ENCODE measurements around the gene KRT85.

The KRT85 gene

DNA sequence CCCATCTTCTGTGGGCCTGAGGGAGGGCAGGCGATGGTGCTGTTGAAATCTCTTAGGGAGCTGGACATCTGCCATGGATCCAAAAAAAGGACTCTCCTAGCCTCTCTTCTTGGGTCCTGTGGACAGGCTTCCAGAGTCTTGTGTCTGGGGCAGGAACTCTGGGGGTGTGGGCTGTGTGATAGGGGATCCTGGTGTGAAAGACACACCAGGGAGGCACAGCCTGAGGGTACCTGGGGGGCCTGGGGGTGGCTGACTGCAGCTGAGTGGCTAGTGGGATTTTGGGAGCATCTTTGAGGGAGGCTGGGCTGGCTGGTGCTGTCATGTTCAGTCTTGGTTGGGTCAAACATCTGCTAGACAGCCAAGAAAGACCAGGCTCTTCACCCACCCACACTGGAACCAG is 44.3 kb downstream of the KRT85 start:
- no peak for DNase-seq

DNA sequence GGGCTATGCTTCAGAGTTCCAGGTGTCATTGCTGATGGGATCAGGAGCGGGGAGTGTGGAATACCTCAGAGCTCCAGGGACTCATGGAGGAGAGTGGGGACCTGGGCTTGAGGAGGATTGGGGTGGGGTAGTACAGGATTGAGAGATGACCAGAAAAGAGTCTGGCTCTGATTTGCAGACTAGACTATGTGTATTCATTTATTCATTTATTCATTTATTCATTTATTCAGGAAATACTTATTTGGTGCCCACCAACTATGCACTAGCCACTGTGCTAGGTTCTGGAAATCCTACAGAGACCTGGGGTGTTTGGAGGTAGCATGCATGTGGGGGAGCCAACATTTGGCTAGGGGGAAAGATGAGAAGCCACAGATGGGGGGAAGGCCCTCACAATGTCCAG is 45.2 kb downstream of the KRT85 start:
- DNase-seq = no peak

DNA sequence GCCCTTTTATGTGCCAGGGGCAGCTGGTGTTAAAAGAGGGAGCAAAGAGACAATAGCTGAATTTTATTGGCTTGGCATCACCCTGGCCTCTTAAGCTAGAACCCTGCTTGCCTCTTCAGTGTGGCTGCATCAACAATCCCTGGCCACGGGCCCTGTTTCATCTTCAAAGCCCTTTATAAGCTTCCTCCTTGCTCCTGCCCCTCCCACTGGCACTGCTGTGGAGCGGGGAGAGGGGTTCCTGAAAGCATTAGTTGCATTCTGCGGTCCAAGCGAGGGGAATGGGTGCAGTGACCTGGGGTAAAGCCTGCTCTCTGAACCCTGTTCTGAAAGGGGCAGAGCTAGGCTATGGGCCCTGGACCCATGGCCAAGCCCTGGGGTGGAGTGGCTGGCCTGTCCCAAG is 45.9 kb downstream of the KRT85 start:
- DNase-seq = no peak

DNA sequence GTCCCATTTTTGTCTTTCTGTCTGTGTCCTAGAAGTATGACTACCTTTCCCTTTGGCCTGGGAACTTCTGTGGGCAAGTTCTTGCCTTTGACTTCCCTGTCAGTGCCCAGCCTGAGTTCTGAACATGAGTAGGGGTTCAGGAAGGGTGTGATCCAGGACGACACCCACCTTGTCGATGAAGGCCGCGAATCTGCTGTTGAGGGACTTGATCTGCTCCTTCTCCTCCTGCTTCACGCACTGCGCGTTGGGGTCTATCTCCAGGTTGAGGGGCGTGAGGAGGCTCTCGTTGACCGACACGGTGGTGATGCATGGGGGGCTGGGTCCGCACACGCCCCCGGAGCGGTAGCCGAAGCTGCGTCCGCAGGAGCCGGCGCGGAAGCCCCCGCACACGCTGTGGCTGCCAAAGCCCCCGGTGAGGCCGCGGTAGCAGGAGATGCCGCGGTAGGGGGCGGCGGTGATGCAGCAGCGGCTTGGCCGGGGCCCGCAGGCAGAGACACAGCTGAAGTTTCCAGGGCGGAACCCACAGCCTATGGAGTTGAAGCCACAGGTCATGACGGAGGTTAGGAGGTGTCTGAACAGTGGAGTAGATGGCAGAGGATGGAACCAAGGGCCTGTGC is 46.4 kb downstream of the KRT85 start, which contains the start of gene KRT83:
Gene KRT83, minus strand, starts transcription at position 615 of the 617 bp plus-strand sequence. Its CDS starts 63 bp downstream, at position 552.
- DNase-seq = no peak

DNA sequence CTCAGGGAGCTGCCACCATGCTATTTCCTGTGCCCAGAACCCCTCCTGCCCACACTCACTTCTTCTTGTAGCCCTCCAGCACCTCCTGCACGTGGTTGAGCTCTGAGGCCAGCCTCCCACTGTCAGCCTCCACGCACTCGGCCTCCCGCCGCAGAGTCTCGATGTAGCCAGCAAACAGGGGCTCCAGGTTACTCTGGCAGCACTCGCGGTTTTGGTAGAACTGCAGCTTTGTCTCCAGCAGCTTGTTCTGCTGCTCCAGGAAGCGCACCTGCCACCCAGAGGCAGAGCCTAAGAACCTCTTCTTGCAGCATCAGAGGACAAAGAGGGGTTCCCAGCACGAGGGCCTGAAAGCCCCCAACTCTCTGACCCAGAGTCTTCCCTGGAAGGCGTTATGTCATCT is 48.2 kb downstream of the KRT85 start:
- no peak for DNase-seq

DNA sequence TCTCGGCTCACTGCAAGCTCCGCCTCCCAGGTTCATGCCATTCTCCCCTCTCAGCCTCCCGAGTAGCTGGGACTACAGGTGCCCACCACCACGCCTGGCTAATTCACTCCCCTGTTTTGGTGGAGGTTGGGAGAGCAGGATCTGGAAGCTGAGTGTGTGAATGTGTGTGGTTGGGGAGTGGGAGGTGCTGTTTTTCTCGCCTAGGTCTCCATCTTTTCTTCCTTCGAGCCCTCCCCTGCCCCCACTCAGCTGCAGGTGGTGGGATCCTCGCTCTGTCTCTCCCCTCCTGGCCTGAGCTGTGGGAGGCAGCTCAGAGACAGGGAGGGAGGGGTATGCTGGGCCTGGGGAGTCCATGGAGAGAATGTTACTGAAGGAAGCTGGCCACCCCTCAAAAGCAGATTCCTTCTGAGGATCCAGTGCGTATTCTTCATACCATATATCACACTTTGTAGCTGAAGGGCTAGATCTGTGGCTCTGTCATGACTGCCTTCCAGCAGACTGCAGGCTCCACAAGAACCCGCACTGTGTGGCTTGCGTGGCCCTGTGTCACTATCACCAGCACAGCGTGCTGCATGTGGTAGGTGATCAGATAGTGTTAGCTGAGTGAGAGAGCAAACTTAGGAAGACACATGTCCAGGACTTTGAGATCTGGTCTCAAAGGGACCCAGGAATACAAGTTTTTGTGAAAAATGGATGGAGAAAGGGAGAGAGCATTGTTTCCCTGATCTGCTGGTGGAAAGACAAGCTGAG is 48.9 kb downstream of the KRT85 start:
- no peak for DNase-seq

DNA sequence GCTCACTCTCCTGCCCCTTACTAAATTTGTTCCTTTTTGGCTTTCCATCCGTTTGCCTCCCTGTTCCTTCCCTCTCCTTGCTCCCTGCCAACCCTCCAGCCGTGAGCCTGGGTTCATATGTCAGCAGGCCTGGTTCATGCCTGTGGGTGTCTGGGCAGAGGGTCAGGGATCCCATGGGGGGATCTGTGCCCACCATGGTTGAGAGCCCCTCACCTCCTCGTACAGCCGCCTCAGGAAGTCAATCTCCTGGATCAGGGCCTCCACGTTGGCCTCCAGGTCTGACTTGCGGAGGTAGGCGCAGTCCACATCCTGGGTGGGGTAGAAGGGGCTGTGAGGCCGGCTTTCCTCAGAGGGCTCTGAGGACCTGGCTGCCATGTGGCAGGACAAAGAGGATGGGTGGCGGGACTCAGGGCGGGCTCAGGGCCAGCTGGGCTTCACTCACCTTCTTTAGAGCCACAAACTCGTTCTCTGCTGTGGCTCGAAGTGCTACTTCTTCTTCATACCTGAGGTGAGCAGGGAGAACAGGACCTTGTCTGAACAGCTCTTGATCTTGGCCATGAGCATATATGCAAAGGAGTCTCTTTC is 49.7 kb downstream of the KRT85 start:
- DNase-seq = no peak

DNA sequence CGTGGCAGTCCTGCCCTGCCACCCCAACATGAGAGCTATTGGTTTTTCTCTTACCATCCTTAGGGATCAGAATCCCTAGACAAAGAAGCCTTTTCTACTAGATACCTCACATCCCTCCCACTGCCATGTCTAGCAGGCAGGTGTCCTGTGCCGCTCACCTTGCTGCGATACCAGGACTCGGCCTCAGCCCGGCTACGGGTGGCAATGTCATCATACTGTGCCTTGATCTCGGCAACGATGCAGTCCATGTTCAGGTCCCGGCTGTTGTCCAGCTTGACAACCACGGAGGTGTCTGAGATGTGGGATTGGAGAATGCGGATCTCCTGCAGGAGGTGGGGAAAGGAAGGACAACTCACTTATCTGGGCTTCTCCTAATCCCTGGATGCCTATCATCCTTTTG is 50.6 kb downstream of the KRT85 start:
- no peak for DNase-seq

DNA sequence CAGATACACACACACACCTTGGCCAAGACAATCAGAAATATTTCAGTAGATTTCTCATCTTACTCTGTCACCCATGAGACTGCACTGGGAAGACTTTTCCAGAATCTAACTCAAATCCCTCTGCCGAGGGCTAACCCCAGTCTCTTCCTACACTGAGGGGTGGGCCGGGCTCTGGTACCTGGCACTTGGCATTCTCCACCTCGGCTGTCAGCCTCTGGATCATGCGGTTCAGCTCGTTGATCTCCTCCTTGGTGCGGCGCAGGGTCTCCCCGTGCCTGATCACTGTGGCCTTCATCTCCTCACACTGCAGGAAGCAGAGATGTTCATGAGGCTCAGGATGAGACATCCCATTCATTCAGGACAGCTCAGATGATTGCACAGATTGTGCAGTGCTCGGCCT is 51.0 kb downstream of the KRT85 start:
- DNase-seq = no peak

DNA sequence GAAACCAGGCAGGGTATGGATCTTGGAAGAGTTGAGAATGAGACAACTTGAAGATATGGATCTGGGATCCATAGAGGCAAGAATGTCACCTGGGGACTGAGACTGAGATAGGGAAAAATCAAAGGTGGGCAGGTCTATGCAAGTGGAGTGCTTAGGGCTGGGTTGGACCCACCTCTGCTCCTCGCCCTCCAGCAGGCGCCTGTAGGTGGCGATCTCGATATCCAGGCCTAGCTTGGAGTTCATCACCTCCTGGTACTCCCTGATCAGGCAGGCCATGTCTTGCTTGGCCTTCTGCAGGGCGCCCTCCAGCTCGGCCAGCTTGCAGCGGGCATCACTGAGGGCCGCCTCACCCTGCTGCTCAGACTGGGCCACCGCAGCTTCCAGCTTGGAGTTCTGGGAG is 51.6 kb downstream of the KRT85 start:
- peak; percentile 50 for DNase-seq

DNA sequence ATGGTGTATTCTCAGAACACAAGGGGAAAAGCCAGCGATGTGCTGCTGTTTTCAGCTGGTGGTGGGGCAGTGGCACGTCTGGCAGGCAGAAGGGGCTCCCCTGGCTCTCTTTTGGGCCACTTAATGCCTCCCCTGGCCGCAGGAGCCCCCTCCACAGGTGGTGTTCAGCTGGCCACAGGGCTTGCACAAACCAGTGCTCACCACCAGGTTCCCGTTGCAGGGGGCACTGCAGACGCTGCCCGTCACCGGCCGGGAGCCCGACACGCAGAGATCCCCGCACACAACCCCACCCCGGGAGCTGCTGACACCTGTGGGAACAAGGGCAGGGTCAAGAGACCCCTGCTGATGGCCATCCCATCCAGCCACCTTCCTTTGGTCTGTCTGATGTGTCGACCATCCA is 52.8 kb downstream of the KRT85 start:
- DNase-seq = no peak

DNA sequence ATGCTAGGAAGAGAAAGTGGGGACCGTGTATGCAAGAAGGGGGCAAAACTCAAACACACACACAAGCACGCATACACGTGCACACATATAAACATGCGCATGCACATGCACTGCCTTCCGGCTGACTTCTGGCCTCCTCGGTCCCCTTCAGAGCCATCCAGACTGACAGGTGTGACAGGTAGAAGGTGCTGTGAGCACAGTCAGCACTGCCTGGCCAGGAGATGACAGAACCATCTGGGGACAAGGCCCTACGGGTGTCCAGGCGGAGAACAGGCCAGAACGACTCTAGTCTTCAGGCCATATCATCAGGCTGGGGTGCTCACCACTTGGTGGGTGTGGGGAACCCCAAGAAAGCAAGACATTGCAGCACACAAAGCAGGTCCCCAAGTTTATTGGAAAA is 53.4 kb downstream of the KRT85 start:
- no peak for DNase-seq

DNA sequence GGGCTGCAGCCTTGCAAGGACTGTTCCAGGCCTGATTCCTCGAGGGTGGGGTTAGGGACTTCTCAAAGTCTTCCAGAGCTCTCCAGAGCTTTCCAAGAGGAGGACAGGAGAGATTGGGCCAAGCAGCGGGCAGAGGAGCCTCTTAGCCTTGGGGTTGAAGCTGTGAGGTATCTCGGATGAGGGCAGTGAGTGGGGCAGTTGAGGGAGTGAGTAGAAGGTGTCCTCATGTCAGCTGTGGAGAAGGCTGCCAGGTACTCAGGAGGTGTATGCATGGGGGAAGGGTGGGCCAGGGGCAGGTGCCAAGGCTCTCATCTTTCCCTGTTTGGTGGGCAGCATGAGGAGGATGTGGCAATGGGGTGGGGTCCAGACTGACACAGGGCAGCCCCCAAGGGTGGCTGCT is 53.8 kb downstream of the KRT85 start:
- DNase-seq = no peak

DNA sequence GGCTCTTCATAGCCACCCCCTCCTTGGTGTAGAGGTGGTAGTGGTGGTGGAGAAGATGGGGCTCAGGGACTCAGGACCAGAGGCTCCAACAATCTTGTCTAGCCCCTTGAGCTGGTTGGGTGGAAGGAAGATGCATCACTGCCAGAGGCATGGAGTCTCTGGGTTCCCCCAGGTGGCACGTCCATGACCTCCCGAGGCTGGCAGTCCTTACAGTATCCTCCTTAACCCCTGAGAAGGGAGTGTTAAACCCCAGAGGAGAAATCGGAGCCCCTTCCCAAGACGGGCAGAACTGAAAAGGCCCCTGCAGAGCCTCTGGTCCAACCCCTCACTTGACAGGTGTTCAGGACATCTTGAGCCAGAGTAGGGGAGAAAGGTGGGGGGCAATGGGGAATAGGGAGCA is 55.2 kb downstream of the KRT85 start:
- no peak for DNase-seq

DNA sequence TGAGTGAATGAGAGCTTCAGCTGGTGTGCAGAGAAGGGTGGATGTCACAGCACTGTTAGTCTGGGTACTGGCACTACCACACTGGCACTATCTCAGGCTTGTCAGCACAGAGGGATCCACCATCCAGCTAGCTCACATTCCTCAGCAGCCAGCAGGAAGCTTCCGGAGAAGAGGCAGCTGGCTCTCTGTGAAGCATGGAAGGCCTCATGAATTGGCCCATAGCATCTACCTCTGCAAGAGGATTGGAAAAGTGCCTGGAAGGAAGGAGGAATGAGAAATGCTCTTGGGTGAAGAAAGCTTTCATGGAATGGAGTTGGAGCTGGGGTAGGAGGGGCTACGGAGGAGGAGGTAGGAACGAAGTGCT is 56.0 kb downstream of the KRT85 start:
- no peak for DNase-seq

DNA sequence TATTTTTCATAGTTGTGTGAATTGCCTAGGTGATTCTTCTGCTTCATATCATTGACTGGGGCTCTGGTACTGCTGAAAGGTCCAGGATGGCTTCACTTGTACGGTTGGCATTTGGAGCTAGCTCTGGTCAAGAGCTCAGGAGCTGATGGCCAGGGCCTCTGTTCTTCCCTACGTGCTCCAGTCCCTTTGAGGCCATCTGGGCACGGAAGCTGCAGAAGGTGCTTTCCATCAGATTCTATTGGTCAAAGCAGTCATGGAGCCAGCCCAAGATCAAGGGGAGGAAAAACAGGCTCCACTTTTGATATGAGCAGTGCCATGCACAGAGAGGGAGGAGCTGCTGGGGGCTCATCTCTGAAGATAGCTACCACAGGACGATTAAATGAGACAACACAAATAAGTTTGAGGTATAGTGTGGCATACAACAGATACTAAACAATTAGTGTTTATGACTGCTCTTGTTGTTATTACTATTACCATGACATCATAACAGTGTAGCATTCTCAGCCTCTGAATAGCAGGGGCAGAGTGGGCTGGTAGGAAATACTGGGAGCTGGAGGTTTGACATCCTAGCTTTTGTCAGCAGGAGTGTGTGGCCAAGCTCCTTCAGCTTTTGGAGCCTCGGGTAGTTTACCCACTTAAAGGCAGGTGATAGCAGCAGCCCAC is 56.5 kb downstream of the KRT85 start:
- no peak for DNase-seq
